IMR-90 (cell line): ENCODE results near the gene PRKACA. TPM values are rescaled to one million over a fixed set of nuclear protein-coding genes. Genes with fewer than 3 reads are reported as not detected.

Experiments used
- ATAC-seq: fragments of 200-7000 bp; cut with Tn5 transposase; 2 replicates; pipeline ENCODE4 v1.9.1; 2020; ENCODE audit warnings: low read depth, mild to moderate bottlenecking, moderate library complexity
- BruUV-seq: library from RNA; stranded (reverse); fragments of 400-500 nt; replicated peaks from 2 replicates; lab custom pipeline; 2021; lab: Mats Ljungman, UMichigan
- CTCF ChIA-PET: fragments of 300-600 bp; formaldehyde crosslinking; extraction: SDS; loops from one replicate; lab custom pipeline; 2021; ENCODE audit warnings: antibody characterized with exemption; lab: Yijun Ruan, JAX
- POLR2A ChIA-PET: fragments of 300-600 bp; sonication (Branson Sonifier 250); formaldehyde crosslinking; loops from one replicate; lab custom pipeline; 2022; ENCODE audit warnings: antibody characterized with exemption; ENCODE audit not compliant: unreplicated experiment; lab: Charles Lee
- DNase-seq: peaks from one replicate; pipeline ENCODE4 v3.0.0; 2013
- H2AFZ ChIP-seq: replicated peaks from 2 replicates; pipeline ENCODE3; 2013; ENCODE audit warnings: low read length, mild to moderate bottlenecking; ENCODE audit not compliant: poor library complexity
- H2AK5ac ChIP-seq: 2 replicates; pipeline ENCODE4 v1.6.1; 2013; ENCODE audit warnings: low read depth, low read length, inconsistent platforms
- H2AK9ac ChIP-seq: replicated peaks from 2 replicates; pipeline ENCODE3; 2013; ENCODE audit warnings: mild to moderate bottlenecking, low read depth, low read length, moderate library complexity; ENCODE audit not compliant: poor library complexity
- H2BK120ac ChIP-seq: 2 replicates; pipeline ENCODE4 v1.6.1; 2013; ENCODE audit warnings: low read depth, low read length, inconsistent platforms
- H2BK15ac ChIP-seq: 3 replicates; pipeline ENCODE4 v1.6.1; 2013; ENCODE audit warnings: low read depth, low read length, inconsistent platforms
- H2BK20ac ChIP-seq: 2 replicates; pipeline ENCODE4 v1.6.1; 2013; ENCODE audit warnings: low read depth, mild to moderate bottlenecking, inconsistent platforms, low read length, moderate library complexity
- H2BK5ac ChIP-seq: 2 replicates; pipeline ENCODE4 v1.6.1; 2013; ENCODE audit warnings: mild to moderate bottlenecking, low read depth, low read length, inconsistent platforms; ENCODE audit not compliant: poor library complexity, severe bottlenecking
- H3K14ac ChIP-seq: replicated peaks from 2 replicates; pipeline ENCODE4 v1.6.1; 2013; ENCODE audit warnings: low read depth, low read length, inconsistent platforms
- H3K18ac ChIP-seq: 2 replicates; pipeline ENCODE4 v1.6.1; 2013; ENCODE audit warnings: low read depth, low read length, control low read depth
- H3K23ac ChIP-seq: 2 replicates; pipeline ENCODE4 v1.6.1; 2013; ENCODE audit warnings: low read depth, low read length, inconsistent platforms
- H3K27ac ChIP-seq: 2 replicates; pipeline ENCODE4 v1.5.1; 2013; ENCODE audit warnings: mild to moderate bottlenecking, control low read depth, low read length; ENCODE audit not compliant: insufficient read depth
- H3K27me3 ChIP-seq: 2 replicates; pipeline ENCODE4 v1.6.1; 2013; ENCODE audit warnings: low read length; ENCODE audit not compliant: control insufficient read depth, insufficient read depth
- H3K36me3 ChIP-seq: 2 replicates; pipeline ENCODE4 v1.6.1; 2013; ENCODE audit warnings: low read length, mixed read lengths; ENCODE audit not compliant: control insufficient read depth, insufficient read depth
- H3K4ac ChIP-seq: 2 replicates; pipeline ENCODE4 v1.6.1; 2013; ENCODE audit warnings: low read depth, low read length, inconsistent platforms
- H3K4me1 ChIP-seq: 2 replicates; pipeline ENCODE4 v1.6.1; 2013; ENCODE audit warnings: low read length, mixed read lengths; ENCODE audit not compliant: control insufficient read depth, insufficient read depth
- H3K4me2 ChIP-seq: 2 replicates; pipeline ENCODE4 v1.6.1; 2013; ENCODE audit warnings: low read depth, mild to moderate bottlenecking, control low read depth, low read length, moderate library complexity
- H3K4me3 ChIP-seq: 2 replicates; pipeline ENCODE4 v1.5.1; 2013; ENCODE audit warnings: low read depth, mild to moderate bottlenecking, control low read depth, low read length, moderate library complexity; ENCODE audit not compliant: insufficient read depth
- H3K56ac ChIP-seq: 2 replicates; pipeline ENCODE4 v1.6.1; 2013; ENCODE audit warnings: low read length, inconsistent platforms; ENCODE audit not compliant: insufficient read depth; ENCODE audit errors: extremely low read depth
- H3K79me1 ChIP-seq, 2 experiments: 2 replicates each; pipeline ENCODE4 v1.6.1; 2013; ENCODE audit warnings: low read length in 2 of 2, inconsistent platforms in 1 of 2, low read depth in 1 of 2
- H3K9ac ChIP-seq: 2 replicates; pipeline ENCODE4 v1.6.1; 2013; ENCODE audit warnings: low read depth, low read length, control low read depth
- H3K9me1 ChIP-seq: 2 replicates; pipeline ENCODE4 v1.6.1; 2013; ENCODE audit warnings: low read length, inconsistent platforms; ENCODE audit not compliant: insufficient read depth
- H3K9me3 ChIP-seq: 2 replicates; pipeline ENCODE4 v1.6.1; 2013; ENCODE audit warnings: low read length; ENCODE audit not compliant: control insufficient read depth, insufficient read depth
- H4K20me1 ChIP-seq: 2 replicates; pipeline ENCODE4 v1.6.1; 2013; ENCODE audit warnings: low read length, inconsistent platforms; ENCODE audit not compliant: insufficient read depth
- H4K5ac ChIP-seq: 2 replicates; pipeline ENCODE4 v1.6.1; 2013; ENCODE audit warnings: mild to moderate bottlenecking, low read depth, low read length, control low read depth
- H4K8ac ChIP-seq, 2 experiments: 2 replicates each; pipeline ENCODE4 v1.6.1; 2013; ENCODE audit warnings: low read depth in 2 of 2, low read length in 2 of 2, control low read depth in 1 of 2, inconsistent platforms in 1 of 2
- H4K91ac ChIP-seq: 2 replicates; pipeline ENCODE4 v1.6.1; 2013; ENCODE audit warnings: low read depth, low read length, inconsistent platforms; ENCODE audit not compliant: insufficient read depth
- BHLHE40 ChIP-seq: fragments of 150-350 bp; IDR thresholded peaks from 2 replicates; pipeline ENCODE4 v1.6.1; 2016; ENCODE audit warnings: mild to moderate bottlenecking, low read depth, low read length
- RAD21 ChIP-seq: IDR thresholded peaks from 2 replicates; pipeline ENCODE4 v1.6.1; 2012; ENCODE audit warnings: low read length, improper control_type of control experiment
- RCOR1 ChIP-seq: IDR thresholded peaks from 2 replicates; pipeline ENCODE4 v1.6.1; 2012; ENCODE audit warnings: mild to moderate bottlenecking, low read length, improper control_type of control experiment; ENCODE audit not compliant: insufficient replicate concordance
- RFX5 ChIP-seq: IDR thresholded peaks from 2 replicates; pipeline ENCODE4 v1.8.0; 2012; ENCODE audit warnings: low read depth, mild to moderate bottlenecking, low read length, moderate library complexity
- WGBS, 2 experiments: methylation state at CpG; one replicate each; pipeline versions ENCODE4 v1.1.5 to v1.1.7; 2013; ENCODE audit warnings: missing lambda C conversion rate in 2 of 2; ENCODE audit not compliant: insufficient read length in 1 of 2; ENCODE audit errors: extremely low coverage in 2 of 2; 5-methylcytosine and 5-hydroxymethylcytosine counted together
- dilution Hi-C: fragments of 300-500 bp; cut with HindIII; formaldehyde crosslinking; loops from one replicate; pipeline ENCODE4 v1.14.3; 2018; ENCODE audit warnings: low sequenced_read_pairs; ENCODE audit not compliant: unreplicated experiment
- in situ Hi-C: fragments of 300-500 bp; cut with MboI; formaldehyde crosslinking; loops from 3 replicates; pipeline ENCODE4 v1.14.3; 2019; ENCODE audit warnings: low sequenced_read_pairs, inconsistent platforms, mixed read lengths
- intact Hi-C: fragments of 100-400 bp; cut with micrococcal nuclease; formaldehyde crosslinking; loops from 2 replicates; pipeline ENCODE4 v1.10.0; 2022
- polyA plus RNA-seq, 3 experiments: library from polyadenylated mRNA; depleted of rRNA; stranded (reverse); fragments of >200 nt; gene quantifications; 2 replicates each; pipeline ENCODE4 v1.2.3, GENCODE V29; 2012; ENCODE audit warnings: low replicate concordance in 1 of 3
- total RNA-seq: library from RNA; depleted of rRNA; stranded (reverse); fragments of >200 nt; gene quantifications from 2 replicates; pipeline ENCODE4 v1.2.3, GENCODE V29; 2012
- TF ChIP-seq, protein P1 (sequence below): fragments of 150-350 bp; IDR thresholded peaks from 2 replicates; pipeline ENCODE4 v1.6.1; 2016; ENCODE audit warnings: low read depth, mild to moderate bottlenecking, low read length, moderate library complexity, borderline replicate concordance

PRKACA gene
- total and polyA plus RNA-seq, 2 of the 4 experiments (the other 2 are of a cell fraction): 18.1 to 94.5 TPM

DNA sequence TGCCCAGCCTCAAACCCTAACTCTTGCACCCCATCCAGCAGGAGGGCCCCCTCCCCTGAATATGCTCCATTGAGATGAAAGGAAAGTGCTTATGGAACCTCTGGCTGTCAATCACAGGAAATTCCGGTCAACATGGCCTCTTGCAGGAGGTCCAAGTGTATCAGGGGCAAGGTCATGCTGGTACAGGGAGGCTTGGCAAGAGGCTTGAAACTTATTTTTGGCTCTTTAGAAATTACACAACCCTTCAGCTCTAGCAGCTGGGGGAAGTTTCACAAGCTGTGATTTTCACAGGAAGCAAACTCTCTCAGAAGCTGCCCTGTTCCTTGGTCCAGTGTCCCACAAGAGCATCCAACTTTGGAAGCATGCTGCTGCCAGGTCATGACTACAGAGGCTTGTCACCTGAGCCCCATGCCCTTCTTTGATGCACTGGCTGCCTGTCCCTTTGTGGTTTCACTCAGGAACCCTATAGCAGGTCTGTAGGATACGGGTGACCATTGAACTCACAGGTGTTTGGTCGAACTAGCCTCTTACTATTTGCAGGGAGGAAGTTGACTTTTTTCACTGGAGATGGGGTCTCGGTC lies 10.5 kb upstream of the PRKACA start:
- ATAC-seq: no peak; the same call in 1 of the 2 replicates
- no peaks in the 10 kb centered on the region for H3K27me3 ChIP-seq
- no peak overlapping the region for H4K91ac ChIP-seq
- dilution Hi-C loops (no loop called here), in situ Hi-C loops (no loop called here), intact Hi-C loops (no loop called here)
- H2AFZ ChIP-seq: no peak overlapping the region
- no peak overlapping the region for H3K56ac ChIP-seq
- H2AK9ac ChIP-seq: no peak overlapping the region
- no peak overlapping the region for H3K14ac ChIP-seq
- no peak overlapping the region for H3K4me3 ChIP-seq
- H4K8ac ChIP-seq: no peak overlapping the region
- no peak for DNase-seq
- no peaks in the 10 kb centered on the region for H4K20me1 ChIP-seq
- WGBS, 2 experiments: no CpG with 5 or more reads among the region's 4 CpGs
- CTCF ChIA-PET: interaction anchor here (0.5 kb wide), 1 partner anchor 69 kb away, joined by 3 read pairs; no protein-coding TSS in a partner anchor
- H2BK5ac ChIP-seq: no peak overlapping the region
- H3K9ac ChIP-seq: no peak overlapping the region
- TF ChIP-seq RAD21: no peak
- TF ChIP-seq RCOR1: no peak
- TF ChIP-seq, protein P1, sequence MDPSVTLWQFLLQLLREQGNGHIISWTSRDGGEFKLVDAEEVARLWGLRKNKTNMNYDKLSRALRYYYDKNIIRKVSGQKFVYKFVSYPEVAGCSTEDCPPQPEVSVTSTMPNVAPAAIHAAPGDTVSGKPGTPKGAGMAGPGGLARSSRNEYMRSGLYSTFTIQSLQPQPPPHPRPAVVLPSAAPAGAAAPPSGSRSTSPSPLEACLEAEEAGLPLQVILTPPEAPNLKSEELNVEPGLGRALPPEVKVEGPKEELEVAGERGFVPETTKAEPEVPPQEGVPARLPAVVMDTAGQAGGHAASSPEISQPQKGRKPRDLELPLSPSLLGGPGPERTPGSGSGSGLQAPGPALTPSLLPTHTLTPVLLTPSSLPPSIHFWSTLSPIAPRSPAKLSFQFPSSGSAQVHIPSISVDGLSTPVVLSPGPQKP: no peak
- no peak for TF ChIP-seq RFX5
- no peak for TF ChIP-seq BHLHE40
- no TSS peak for BruUV-seq
- no peak overlapping the region for H2BK15ac ChIP-seq
- H2AK5ac ChIP-seq: no peak overlapping the region
- POLR2A ChIA-PET: no interaction called here
- no peak overlapping the region for H2BK20ac ChIP-seq
- H4K5ac ChIP-seq: no peak overlapping the region
- H3K18ac ChIP-seq: no peak overlapping the region
- H2BK120ac ChIP-seq: no peak overlapping the region
- peaks cover 0 to 23% of the 10 kb centered on the region in 2 experiments; a peak in 3 of 4 replicates for H3K79me1 ChIP-seq
- no peaks in the 10 kb centered on the region for H3K9me1 ChIP-seq
- H3K23ac ChIP-seq: no peak overlapping the region
- no peak overlapping the region for H3K4me2 ChIP-seq
- H3K4ac ChIP-seq: no peak overlapping the region
- H3K9me3 ChIP-seq: no peaks in the 10 kb centered on the region
- H3K27ac ChIP-seq: no peak overlapping the region
- no peaks in the 10 kb centered on the region for H3K4me1 ChIP-seq
- no peaks in the 10 kb centered on the region for H3K36me3 ChIP-seq
